UCSD-AML1 (cell line): ENCODE measurements around the gene PLCL1.

Experiments used
- DNase-seq: peaks from one replicate; lab custom pipeline; 2025; ENCODE audit not compliant: unreplicated experiment; lab: John Stamatoyannopoulos, UW

PLCL1 gene

GRCh38 chr2:198102120-198102519, 297.7 kb downstream of the PLCL1 start:
- no peak for DNase-seq

GRCh38 chr2:198102856-198103255, 298.5 kb downstream of the PLCL1 start:
- no peak for DNase-seq

- DNase-seq, result no peak
Observed at GRCh38 chr2:198106621-198107385, 302.4 kb downstream of the PLCL1 start.

GRCh38 chr2:198113316-198113715, 308.9 kb downstream of the PLCL1 start:
- DNase-seq, result no peak

- DNase-seq, result no peak
Observed at GRCh38 chr2:198114064-198114463, 309.7 kb downstream of the PLCL1 start.

- DNase-seq, result no peak
Observed at GRCh38 chr2:198115201-198115600, 310.8 kb downstream of the PLCL1 start.

- no peak for DNase-seq
Observed at GRCh38 chr2:198116756-198117155, 312.4 kb downstream of the PLCL1 start.

GRCh38 chr2:198117406-198118041, 313.1 kb downstream of the PLCL1 start:
- DNase-seq, result no peak

- DNase-seq, result peak; percentile 12
Observed at GRCh38 chr2:198127627-198128026, 323.2 kb downstream of the PLCL1 start.

GRCh38 chr2:198129609-198130008, 325.2 kb downstream of the PLCL1 start:
- DNase-seq, result no peak

GRCh38 chr2:198134293-198134955, 330.0 kb downstream of the PLCL1 start:
- no peak for DNase-seq

- no peak for DNase-seq
Observed at GRCh38 chr2:198135481-198135934, 331.1 kb downstream of the PLCL1 start.

GRCh38 chr2:198136142-198136541, 331.7 kb downstream of the PLCL1 start:
- no peak for DNase-seq

- no peak for DNase-seq
Observed at GRCh38 chr2:198137733-198138132, 333.3 kb downstream of the PLCL1 start.

GRCh38 chr2:198141726-198142125, 337.3 kb downstream of the PLCL1 start:
- DNase-seq, result no peak

- no peak for DNase-seq
Observed at GRCh38 chr2:198143156-198143555, 338.8 kb downstream of the PLCL1 start.

GRCh38 chr2:198143793-198144192, 339.4 kb downstream of the PLCL1 start:
- no peak for DNase-seq

- no peak for DNase-seq
Observed at GRCh38 chr2:198144660-198145059, 340.3 kb downstream of the PLCL1 start.

GRCh38 chr2:198146346-198146940, 342.1 kb downstream of the PLCL1 start:
- DNase-seq, result no peak

- no peak for DNase-seq
Observed at GRCh38 chr2:198157314-198157713, 352.9 kb downstream of the PLCL1 start.

GRCh38 chr2:198161151-198161550, 356.8 kb downstream of the PLCL1 start:
- DNase-seq, result no peak

GRCh38 chr2:198162276-198162675, 357.9 kb downstream of the PLCL1 start:
- no peak for DNase-seq
